Mesenchymal stem cell (in vitro differentiated cells and primary cell): ENCODE data around the gene IFT27.

Source experiments
- DNase-seq: peaks from one replicate; pipeline ENCODE4 v3.0.0-alpha.2; 2013
- H2AFZ ChIP-seq: one replicate; pipeline ENCODE4 v1.6.1; 2013; ENCODE audit warnings: low read depth, mild to moderate bottlenecking, control low read depth, inconsistent platforms, low read length, moderate library complexity
- H2AK5ac ChIP-seq: 2 replicates; pipeline ENCODE4 v1.6.1; 2013; ENCODE audit warnings: low read length, moderate library complexity, mild to moderate bottlenecking, inconsistent platforms; ENCODE audit not compliant: severe bottlenecking
- H2BK120ac ChIP-seq: one replicate; pipeline ENCODE4 v1.6.1; 2013; ENCODE audit warnings: low read depth, mild to moderate bottlenecking, inconsistent platforms, low read length, moderate library complexity
- H2BK12ac ChIP-seq, 2 experiments: one replicate each; pipeline ENCODE4 v1.6.1; 2013; ENCODE audit warnings: inconsistent platforms in 2 of 2, low read length in 2 of 2, mild to moderate bottlenecking in 2 of 2, moderate library complexity in 2 of 2, control low read depth in 1 of 2
- H2BK15ac ChIP-seq: one replicate; pipeline ENCODE4 v1.6.1; 2013; ENCODE audit warnings: mild to moderate bottlenecking, low read depth, inconsistent platforms; ENCODE audit not compliant: poor library complexity, severe bottlenecking
- H2BK5ac ChIP-seq: 2 replicates; pipeline ENCODE4 v1.6.1; 2013; ENCODE audit warnings: low read depth, mild to moderate bottlenecking, low read length, control low read depth, inconsistent platforms; ENCODE audit not compliant: poor library complexity, severe bottlenecking
- H3K14ac ChIP-seq, 2 experiments: one replicate each; pipeline ENCODE4 v1.6.1; 2013; ENCODE audit warnings: inconsistent platforms in 2 of 2, low read length in 2 of 2, control low read depth in 1 of 2, mild to moderate bottlenecking in 1 of 2, moderate library complexity in 1 of 2
- H3K18ac ChIP-seq, 2 experiments: one replicate each; pipeline ENCODE4 v1.6.1; 2013; ENCODE audit warnings: inconsistent platforms in 2 of 2, low read length in 2 of 2, control low read depth in 1 of 2, low read depth in 1 of 2, mild to moderate bottlenecking in 1 of 2
- H3K23ac ChIP-seq, 2 experiments: one replicate each; pipeline ENCODE4 v1.6.1; 2013; ENCODE audit warnings: inconsistent platforms in 2 of 2, low read length in 2 of 2, mild to moderate bottlenecking in 2 of 2, moderate library complexity in 2 of 2, control low read depth in 1 of 2
- H3K27ac ChIP-seq: 2 replicates; pipeline ENCODE4 v1.5.1; 2013; ENCODE audit warnings: mild to moderate bottlenecking, moderate library complexity, low read length, control low read depth, inconsistent platforms; ENCODE audit not compliant: poor library complexity, severe bottlenecking
- H3K27me3 ChIP-seq, 2 experiments: 2 replicates each; pipeline versions ENCODE4 v1.6.1 to v1.7.0; 2013; ENCODE audit warnings: low read length in 2 of 2, mild to moderate bottlenecking in 2 of 2, moderate library complexity in 2 of 2, control low read depth in 1 of 2, inconsistent platforms in 1 of 2; ENCODE audit not compliant: control insufficient read depth in 1 of 2, insufficient read depth in 1 of 2
- H3K36me3 ChIP-seq, 2 experiments: 2 replicates each; pipeline versions ENCODE4 v1.6.1 to v1.7.0; 2013; ENCODE audit warnings: low read length in 2 of 2, control low read depth in 1 of 2, inconsistent platforms in 1 of 2, low read depth in 1 of 2, mild to moderate bottlenecking in 1 of 2; ENCODE audit not compliant: insufficient read depth in 2 of 2, control insufficient read depth in 1 of 2
- H3K4ac ChIP-seq, 2 experiments: one replicate each; pipeline ENCODE4 v1.6.1; 2013; ENCODE audit warnings: inconsistent platforms in 2 of 2, low read length in 2 of 2, mild to moderate bottlenecking in 2 of 2, moderate library complexity in 2 of 2, control low read depth in 1 of 2, low read depth in 1 of 2
- H3K4me1 ChIP-seq: 2 replicates; pipeline ENCODE4 v1.6.1; 2013; ENCODE audit warnings: low read depth, low read length, control low read depth; ENCODE audit not compliant: control insufficient read depth, insufficient read depth
- H3K4me2 ChIP-seq: 2 replicates; pipeline ENCODE4 v1.6.1; 2013; ENCODE audit warnings: low read length, mild to moderate bottlenecking, inconsistent platforms; ENCODE audit not compliant: poor library complexity, severe bottlenecking
- H3K4me3 ChIP-seq, 2 experiments: 2 replicates each; pipeline versions ENCODE4 v1.5.1 to v1.7.0; 2013; ENCODE audit warnings: low read length in 2 of 2, mild to moderate bottlenecking in 2 of 2, control low read depth in 1 of 2, low read depth in 1 of 2; ENCODE audit not compliant: insufficient read depth in 1 of 2
- H3K79me1 ChIP-seq: replicated peaks from 2 replicates; pipeline ENCODE4 v1.6.1; 2013; ENCODE audit warnings: mild to moderate bottlenecking, control low read depth, low read length, inconsistent platforms; ENCODE audit not compliant: poor library complexity, severe bottlenecking
- H3K9ac ChIP-seq: 2 replicates; pipeline ENCODE4 v1.7.0; 2013; ENCODE audit warnings: mild to moderate bottlenecking, low read length, moderate library complexity
- H3K9me3 ChIP-seq: 2 replicates; pipeline ENCODE4 v1.7.0; 2013; ENCODE audit warnings: mild to moderate bottlenecking, low read length; ENCODE audit not compliant: control insufficient read depth
- H4K8ac ChIP-seq: one replicate; pipeline ENCODE4 v1.6.1; 2013; ENCODE audit warnings: inconsistent platforms, mild to moderate bottlenecking, low read length, moderate library complexity
- H4K91ac ChIP-seq: one replicate; pipeline ENCODE4 v1.6.1; 2013; ENCODE audit warnings: mild to moderate bottlenecking, low read length, inconsistent platforms
- WGBS: methylation state at CpG from one replicate; pipeline ENCODE4 v1.1.7; 2013; ENCODE audit warnings: mixed read lengths; 5-methylcytosine and 5-hydroxymethylcytosine counted together

Gene IFT27

DNA sequence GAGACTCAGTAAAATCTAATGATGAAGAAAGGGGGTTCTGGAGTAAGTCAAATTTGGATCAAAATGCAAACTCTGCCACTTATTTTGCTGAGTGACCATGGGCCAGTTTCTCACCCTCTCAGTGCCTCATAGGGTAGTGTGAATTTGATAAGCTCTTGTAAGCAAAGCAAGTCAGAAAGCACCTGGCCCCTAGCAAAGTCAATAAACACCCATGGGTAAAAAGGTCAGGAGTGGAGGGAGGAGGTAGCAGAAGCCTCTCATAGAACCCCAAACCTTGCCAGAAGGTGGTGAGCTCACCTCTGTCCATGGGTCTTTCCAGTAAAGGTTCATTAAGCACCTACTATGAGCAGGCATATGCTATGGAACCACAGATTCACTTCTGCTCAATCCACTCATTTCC is 53.9 kb downstream of the IFT27 start:
- no peak overlapping the region for H2BK120ac ChIP-seq
- H3K18ac ChIP-seq = no peak overlapping the region
- no peaks in the 10 kb centered on the region for H3K9me3 ChIP-seq
- peaks cover 54 to 87% of the 10 kb centered on the region in 2 experiments for H3K27me3 ChIP-seq
- H2BK15ac ChIP-seq = no peak overlapping the region
- H2AK5ac ChIP-seq = no peak overlapping the region
- H3K79me1 ChIP-seq = no peaks in the 10 kb centered on the region
- H3K36me3 ChIP-seq = no peaks in the 10 kb centered on the region
- DNase-seq = no peak
- no peak overlapping the region for H4K91ac ChIP-seq
- no peak overlapping the region for H3K4me3 ChIP-seq
- no peak overlapping the region for H3K9ac ChIP-seq
- no peak overlapping the region for H3K14ac ChIP-seq
- H2BK5ac ChIP-seq = no peak overlapping the region
- H3K27ac ChIP-seq = no peak overlapping the region
- H2AFZ ChIP-seq = no peak overlapping the region
- H3K4me2 ChIP-seq = no peak overlapping the region
- no peak overlapping the region for H3K23ac ChIP-seq
- H4K8ac ChIP-seq = no peak overlapping the region
- H2BK12ac ChIP-seq = no peak overlapping the region
- no peak overlapping the region for H3K4ac ChIP-seq
- no peaks in the 10 kb centered on the region for H3K4me1 ChIP-seq

GRCh38 chr22:36715647-36716046 is 60.3 kb downstream of the IFT27 start:
- Histone ChIP-seq H3K4me2 (no peak overlapping the region), H3K27me3 (peaks cover 36 to 94% of the 10 kb centered on the region in 2 experiments), H2AK5ac (no peak overlapping the region), H3K27ac (no peak overlapping the region), H3K9ac (no peak overlapping the region), H4K8ac (no peak overlapping the region), H2BK5ac (no peak overlapping the region), H4K91ac (no peak overlapping the region), H3K4ac (no peak overlapping the region), H3K14ac (no peak overlapping the region), H2BK120ac (no peak overlapping the region), H3K79me1 (no peaks in the 10 kb centered on the region), H2AFZ (no peak overlapping the region), H2BK15ac (no peak overlapping the region), H3K36me3 (no peaks in the 10 kb centered on the region), H3K9me3 (no peaks in the 10 kb centered on the region), H3K18ac (no peak overlapping the region), H2BK12ac (no peak overlapping the region), H3K4me3 (no peak overlapping the region), H3K4me1 (no peaks in the 10 kb centered on the region), H3K23ac (no peak overlapping the region)
- no peak for DNase-seq
- WGBS = 100% methylated on average over 1 of the region's 1 CpG

GRCh38 chr22:36714110-36714509 is 61.8 kb downstream of the IFT27 start:
- no peak overlapping the region for H2AK5ac ChIP-seq
- H3K18ac ChIP-seq = no peak overlapping the region
- no peak overlapping the region for H3K4me2 ChIP-seq
- 87% methylated on average over 2 of the region's 2 CpGs for WGBS
- no peak overlapping the region for H3K4me3 ChIP-seq
- H3K23ac ChIP-seq = no peak overlapping the region
- H2BK5ac ChIP-seq = no peak overlapping the region
- H3K27ac ChIP-seq = no peak overlapping the region
- no peak overlapping the region for H2AFZ ChIP-seq
- no peak overlapping the region for H3K4ac ChIP-seq
- DNase-seq = no peak
- no peaks in the 10 kb centered on the region for H3K4me1 ChIP-seq
- no peak overlapping the region for H3K14ac ChIP-seq
- H3K9me3 ChIP-seq = no peaks in the 10 kb centered on the region
- H3K27me3 ChIP-seq = peaks cover 32 to 89% of the 10 kb centered on the region in 2 experiments
- H2BK120ac ChIP-seq = no peak overlapping the region
- H3K79me1 ChIP-seq = no peaks in the 10 kb centered on the region
- H3K36me3 ChIP-seq = no peaks in the 10 kb centered on the region
- H4K91ac ChIP-seq = no peak overlapping the region
- no peak overlapping the region for H2BK15ac ChIP-seq
- no peak overlapping the region for H4K8ac ChIP-seq
- H3K9ac ChIP-seq = no peak overlapping the region
- H2BK12ac ChIP-seq = no peak overlapping the region

DNA sequence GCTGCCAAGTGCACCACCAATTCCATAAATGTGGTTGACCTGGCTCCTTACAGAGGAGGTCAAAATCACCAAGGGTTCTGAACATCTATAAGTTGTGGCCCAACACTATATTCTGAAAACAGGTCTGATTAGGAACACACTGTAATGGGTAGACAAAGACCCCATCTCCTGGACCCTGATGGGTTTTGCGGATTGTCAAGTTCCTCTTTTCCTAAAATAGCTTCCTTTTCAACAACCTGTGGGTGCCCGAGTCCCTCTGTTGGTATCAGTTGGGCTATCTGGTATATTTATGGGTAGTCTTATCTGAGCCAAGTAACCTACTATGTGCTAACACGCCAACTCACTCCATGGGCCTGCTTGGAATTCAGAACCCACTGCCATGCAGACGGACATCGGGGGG is 62.5 kb downstream of the IFT27 start:
- no peak overlapping the region for H4K91ac ChIP-seq
- no peak overlapping the region for H2BK5ac ChIP-seq
- H3K79me1 ChIP-seq = no peaks in the 10 kb centered on the region
- H2BK120ac ChIP-seq = no peak overlapping the region
- no peak overlapping the region for H4K8ac ChIP-seq
- H3K23ac ChIP-seq = no peak overlapping the region
- no peaks in the 10 kb centered on the region for H3K4me1 ChIP-seq
- no peak overlapping the region for H3K4me3 ChIP-seq
- WGBS = 79% methylated on average over 3 of the region's 5 CpGs
- no peak for DNase-seq
- no peak overlapping the region for H3K4me2 ChIP-seq
- H3K18ac ChIP-seq = no peak overlapping the region
- H3K14ac ChIP-seq = no peak overlapping the region
- no peak overlapping the region for H3K4ac ChIP-seq
- H2AK5ac ChIP-seq = no peak overlapping the region
- H3K27me3 ChIP-seq = peaks cover 35 to 89% of the 10 kb centered on the region in 2 experiments
- no peak overlapping the region for H2BK15ac ChIP-seq
- H3K9me3 ChIP-seq = no peaks in the 10 kb centered on the region
- no peak overlapping the region for H2BK12ac ChIP-seq
- no peak overlapping the region for H3K27ac ChIP-seq
- no peak overlapping the region for H2AFZ ChIP-seq
- H3K9ac ChIP-seq = no peak overlapping the region
- no peaks in the 10 kb centered on the region for H3K36me3 ChIP-seq
